ENCODE measurements around the gene POLR2C. TPM values are rescaled to one million over a fixed set of nuclear protein-coding genes. Genes with fewer than 3 reads are reported as not detected.

Gene POLR2C
- total RNA-seq, 1 experiment from 2014 or later, result 85.6 TPM

DNA sequence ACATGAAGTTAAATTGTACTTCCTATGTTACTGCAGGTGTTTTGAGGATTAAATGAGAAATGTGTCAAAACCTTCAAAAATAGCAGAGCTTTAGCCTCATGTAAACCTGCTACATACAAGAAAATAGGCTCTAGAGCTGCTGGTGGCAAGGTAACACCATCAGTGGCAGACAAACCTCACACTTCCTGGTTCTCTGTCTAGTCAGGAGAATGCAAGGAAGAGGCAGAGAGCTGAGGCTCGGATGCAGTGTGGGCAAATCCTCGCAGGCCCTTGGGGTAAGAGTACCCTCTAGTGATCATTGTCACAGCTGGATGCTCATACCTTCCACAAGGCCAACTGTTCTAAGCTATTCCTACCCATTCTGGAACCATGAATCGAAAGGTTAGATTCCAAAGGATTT lies 29.5 kb upstream of the POLR2C start:
- H3K4me1 Mint-ChIP-seq, result no peaks in the 10 kb centered on the region
- whole genome bisulfite sequencing (ENCODE audit: extremely low coverage, insufficient read length, low lambda C conversion rate), result no CpG with 5 or more reads among the region's 3 CpGs
- no peak overlapping the region for H3K4me3 Mint-ChIP-seq
- no peaks in the 10 kb centered on the region; the same call in 1 of the 2 replicates for H3K27me3 ChIP-seq (ENCODE audit: insufficient read depth, low read length)
- no peaks in the 10 kb centered on the region for H3K23me2 ChIP-seq (ENCODE audit: insufficient read length, low read depth, low read length, poor library complexity, severe bottlenecking)
- no peak overlapping the region for H3K27ac ChIP-seq (ENCODE audit: insufficient read length, low read depth, low read length)
- H3K18ac ChIP-seq (ENCODE audit: insufficient read length, low read depth, low read length), result no peak overlapping the region
- H3K9me3 ChIP-seq (ENCODE audit: control insufficient read depth, low read depth, low read length), result no peaks in the 10 kb centered on the region
- H3K27me3 Mint-ChIP-seq (ENCODE audit: low read depth), result no peaks in the 10 kb centered on the region
- H4K91ac ChIP-seq (ENCODE audit: insufficient read length, low read depth, low read length), result no peak overlapping the region
- no peak overlapping the region for H2BK20ac ChIP-seq (ENCODE audit: low read depth, low read length, poor library complexity, severe bottlenecking)
- no peak overlapping the region for H2BK15ac ChIP-seq (ENCODE audit: low read depth, low read length)
- H2BK5ac ChIP-seq (ENCODE audit: insufficient read length, low read length), result no peak overlapping the region
- no peaks in the 10 kb centered on the region for H3K9me3 Mint-ChIP-seq
- H3K4me1 ChIP-seq (ENCODE audit: insufficient read depth, low read length), result no peaks in the 10 kb centered on the region
- H3K36me3 Mint-ChIP-seq (ENCODE audit: insufficient read depth in 1 of 3, low read depth in 3 of 3), result peaks cover 46 to 82% (median 76%) of the 10 kb centered on the region in 3 experiments
- H3K79me2 ChIP-seq (ENCODE audit: insufficient read depth, low read length), result no peaks in the 10 kb centered on the region
- H2BK120ac ChIP-seq (ENCODE audit: low read depth, low read length, poor library complexity, severe bottlenecking), result no peak overlapping the region
- H4K20me1 ChIP-seq (ENCODE audit: control insufficient read depth, insufficient read depth, insufficient read length), result no peaks in the 10 kb centered on the region
- no peak overlapping the region for H4K8ac ChIP-seq (replicated peaks; ENCODE audit: insufficient read length, low read depth, low read length)
- H4K5ac ChIP-seq (ENCODE audit: insufficient read length, low read depth, low read length), result no peak overlapping the region
- no peak overlapping the region for H3K4me2 ChIP-seq (ENCODE audit: insufficient read depth, insufficient read length, low read length)
- DNase-seq, result no peak
- no peak overlapping the region for H2AFZ ChIP-seq (ENCODE audit: low read length)
- no peak overlapping the region for H3T11ph ChIP-seq (ENCODE audit: low read length)
- no peak overlapping the region for H2BK12ac ChIP-seq (ENCODE audit: insufficient read length, low read depth, low read length)
- H3K56ac ChIP-seq (ENCODE audit: insufficient read length, low read depth, low read length), result no peak overlapping the region
- no peaks in the 10 kb centered on the region for H3K79me1 ChIP-seq (ENCODE audit: insufficient read depth, low read depth, low read length, poor library complexity, severe bottlenecking)
- TF ChIP-seq CTCF (conservative IDR thresholded peaks at IDR 0.05), result no peak
- no peak overlapping the region for H2AK5ac ChIP-seq (ENCODE audit: insufficient read length, low read length)
- no peak overlapping the region for H3K27ac Mint-ChIP-seq
- H3K9ac ChIP-seq (ENCODE audit: extremely low read depth, insufficient read length, low read length), result no peak overlapping the region
- no peak overlapping the region for H3K14ac ChIP-seq (ENCODE audit: insufficient read depth, low read length)
- H3K23ac ChIP-seq (ENCODE audit: insufficient read length, low read depth, low read length), result no peak overlapping the region
- H3K4ac ChIP-seq (ENCODE audit: low read depth, low read length), result no peak overlapping the region

All from H9 (cell line).